Hematopoietic multipotent progenitor cell treated with erythropoietin and hydrocortisone succinate and interleukin-3 and kit ligand, for 4 days (in vitro differentiated cells): ENCODE measurements around the gene FUT8.
"Not testable (repeated sequence)": the region's sequence is repeated elsewhere in the genome, so short reads cannot be mapped to it uniquely, and the experiment has no call there.

Experiments
- DNase-seq: peaks from one replicate; pipeline ENCODE4 v3.0.0-alpha.2; 2015

The FUT8 gene

DNA sequence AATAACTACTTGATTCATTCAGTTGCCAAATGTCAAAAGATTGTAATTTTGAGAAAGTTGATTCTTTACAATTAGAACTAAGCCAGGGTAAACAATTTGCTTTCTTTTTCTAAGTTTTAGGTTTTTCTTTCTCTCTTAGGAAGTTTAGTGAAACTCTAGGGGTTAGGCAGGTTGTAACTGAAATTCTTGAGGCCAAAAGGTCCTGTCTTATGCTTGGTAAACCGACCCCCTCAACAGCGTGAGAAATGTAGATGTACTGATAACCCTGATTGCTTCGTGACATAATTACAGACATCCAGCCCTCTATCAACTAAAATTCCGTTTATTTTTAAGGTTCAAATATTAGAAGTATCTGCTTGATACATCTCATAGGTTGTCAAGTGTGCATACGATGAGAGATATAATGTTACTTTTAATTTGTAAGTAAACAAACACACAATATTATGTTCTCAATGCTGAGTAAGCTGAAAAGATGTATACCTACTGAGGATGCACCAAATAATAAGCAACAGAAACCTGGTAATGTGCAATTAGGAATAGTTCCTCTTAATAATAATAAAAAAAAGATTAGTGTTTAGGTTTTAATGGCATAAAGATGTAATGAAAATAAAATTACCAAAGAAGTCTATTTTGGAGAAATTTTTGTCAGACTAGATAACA is 7.2 kb downstream of the FUT8 start:
- DNase-seq = no peak

DNA sequence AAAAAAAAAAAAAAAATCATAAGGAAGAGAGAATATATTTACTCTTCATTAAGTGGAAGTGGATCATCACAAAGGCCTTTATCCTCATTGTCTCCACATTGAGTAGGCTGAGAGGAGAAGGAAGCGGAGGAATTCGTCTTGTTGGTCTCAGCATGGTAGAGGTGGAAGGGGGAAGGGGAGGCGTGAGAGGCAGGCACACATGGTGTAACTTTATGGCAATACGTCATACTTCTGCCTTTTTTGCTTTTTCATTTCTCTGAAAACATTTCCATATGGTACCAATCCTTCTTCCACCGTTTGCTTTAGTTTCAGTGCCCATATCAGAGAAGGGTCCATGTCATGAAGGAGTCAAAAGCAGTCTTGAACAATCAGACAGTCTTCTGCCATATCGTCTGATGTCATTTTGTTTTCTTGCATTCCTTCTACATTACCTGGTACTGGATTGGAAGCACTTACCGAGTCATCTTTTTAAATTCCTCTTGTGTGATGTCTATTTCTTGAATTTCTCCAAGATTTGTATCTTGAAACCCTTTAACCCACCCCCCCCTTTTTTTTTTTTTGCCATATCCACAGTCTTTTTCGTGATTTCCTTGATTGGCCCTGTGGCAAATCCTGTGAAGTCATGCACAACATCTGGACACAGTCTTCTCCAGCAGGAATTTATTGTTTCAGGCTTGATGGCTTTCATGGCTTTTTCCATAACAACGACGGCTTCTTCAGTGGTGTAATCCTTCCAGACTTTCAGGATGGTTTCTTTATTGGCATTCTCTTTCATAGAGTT is 8.9 kb downstream of the FUT8 start:
- DNase-seq = no peak

DNA sequence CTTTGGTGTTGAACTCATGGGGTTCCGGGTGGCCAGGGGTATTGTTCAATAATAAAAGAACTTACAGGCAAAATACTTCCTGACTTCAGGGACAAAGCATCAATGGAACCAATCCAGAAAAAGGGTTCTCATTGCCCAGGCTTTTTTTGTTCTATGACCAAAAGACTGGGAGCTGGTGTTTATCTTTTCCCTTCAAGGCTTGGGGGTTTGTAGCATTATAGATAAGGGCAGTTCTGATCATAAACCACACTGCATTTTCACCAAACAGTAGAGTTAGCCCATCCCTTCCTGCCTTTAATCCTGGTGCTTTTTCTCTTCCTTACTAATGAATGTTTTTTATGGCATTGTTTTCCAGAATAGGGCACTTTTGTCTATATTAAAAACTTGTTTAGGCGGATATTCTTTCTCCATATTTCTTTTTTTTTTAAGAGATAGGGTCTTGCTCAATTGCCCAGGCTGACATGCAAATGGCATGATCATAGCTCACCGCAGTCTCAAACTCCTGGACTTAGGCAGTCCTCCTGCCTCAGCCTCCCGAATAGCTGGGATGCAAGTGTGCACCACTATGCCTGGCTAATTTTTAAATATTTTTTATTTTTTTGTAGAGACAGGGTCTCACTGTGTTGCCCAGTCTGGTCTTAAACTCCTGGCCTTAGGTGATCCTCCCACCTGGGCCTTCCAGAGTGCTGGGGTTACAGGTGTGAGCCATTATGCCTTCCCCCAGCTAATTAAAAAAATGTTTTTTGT is 9.7 kb downstream of the FUT8 start:
- peak; percentile 92 for DNase-seq

DNA sequence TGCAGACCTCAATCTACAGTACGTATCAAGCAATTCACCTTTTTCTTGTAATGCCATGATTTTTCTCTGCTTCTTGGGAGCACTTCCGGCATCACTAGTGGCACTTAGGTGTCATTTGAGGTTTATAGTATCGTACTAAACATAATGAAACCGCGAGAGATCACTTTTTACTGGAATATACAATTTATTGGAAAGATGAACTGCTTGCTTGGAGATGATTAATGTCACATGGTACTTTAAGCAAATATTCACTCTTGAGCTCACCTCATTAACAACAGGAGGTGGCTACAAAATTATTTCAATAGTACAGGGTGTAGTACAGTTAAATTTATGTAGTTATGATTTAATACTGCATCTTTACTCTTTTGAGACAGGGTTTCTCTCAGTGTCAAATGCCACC is 11.5 kb downstream of the FUT8 start:
- no peak for DNase-seq

DNA sequence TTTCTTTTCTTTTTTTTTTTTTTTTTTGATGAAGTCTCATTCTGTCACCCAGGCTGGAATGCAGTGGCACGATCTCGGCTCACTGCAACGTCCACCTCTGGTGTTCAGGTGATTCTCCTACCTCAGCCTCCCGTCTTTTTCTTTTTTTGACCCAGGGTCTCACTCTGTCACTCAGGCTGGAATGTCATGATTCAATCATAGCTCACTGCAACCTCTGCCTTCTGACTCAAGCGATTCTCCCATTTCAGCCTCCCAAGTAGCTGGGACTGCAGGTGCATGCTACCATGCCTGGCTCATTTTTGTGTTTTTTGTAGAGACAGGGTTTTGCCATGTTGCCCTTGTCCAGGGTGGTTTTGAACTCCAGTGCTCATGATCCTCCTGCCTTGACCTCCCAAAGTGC is 12.0 kb downstream of the FUT8 start:
- DNase-seq = no peak

DNA sequence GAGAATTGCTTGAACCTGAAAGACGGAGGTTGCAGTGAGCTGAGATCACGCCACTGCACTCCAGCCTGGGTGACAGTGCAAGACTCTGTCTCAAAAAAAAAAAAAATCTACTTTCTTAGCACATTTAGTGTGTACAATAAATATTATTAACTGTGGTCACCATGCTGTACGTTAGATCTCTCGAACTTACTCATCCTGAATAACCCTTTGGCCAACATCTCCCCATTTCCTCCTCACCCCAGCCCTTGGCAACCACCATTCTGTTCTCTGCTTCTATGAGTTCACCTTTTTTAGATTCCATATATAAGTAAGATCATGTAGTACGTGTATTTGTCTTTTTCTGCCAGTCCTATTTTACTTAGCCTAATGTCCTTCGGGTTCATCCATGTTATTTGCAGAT is 13.4 kb downstream of the FUT8 start:
- DNase-seq = no peak

DNA sequence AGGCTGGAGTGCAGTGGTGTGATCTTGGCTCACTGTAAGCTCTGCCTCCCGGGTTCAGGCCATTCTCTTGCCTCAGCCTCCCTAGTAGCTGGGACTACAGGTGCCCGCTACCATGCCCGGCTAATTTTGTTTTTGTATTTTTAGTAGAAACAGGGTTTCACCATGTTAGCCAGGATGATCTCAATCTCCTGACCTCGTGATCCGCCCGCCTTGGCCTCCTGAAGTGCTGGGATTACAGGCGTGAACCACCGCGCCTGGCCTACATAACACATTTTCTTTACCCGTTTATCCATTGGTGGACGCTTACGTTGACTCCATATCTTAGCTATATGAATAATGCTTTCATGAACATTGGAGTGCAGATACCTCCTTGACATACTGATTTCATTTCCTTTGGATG is 14.4 kb downstream of the FUT8 start:
- DNase-seq = not testable (repeated sequence)

DNA sequence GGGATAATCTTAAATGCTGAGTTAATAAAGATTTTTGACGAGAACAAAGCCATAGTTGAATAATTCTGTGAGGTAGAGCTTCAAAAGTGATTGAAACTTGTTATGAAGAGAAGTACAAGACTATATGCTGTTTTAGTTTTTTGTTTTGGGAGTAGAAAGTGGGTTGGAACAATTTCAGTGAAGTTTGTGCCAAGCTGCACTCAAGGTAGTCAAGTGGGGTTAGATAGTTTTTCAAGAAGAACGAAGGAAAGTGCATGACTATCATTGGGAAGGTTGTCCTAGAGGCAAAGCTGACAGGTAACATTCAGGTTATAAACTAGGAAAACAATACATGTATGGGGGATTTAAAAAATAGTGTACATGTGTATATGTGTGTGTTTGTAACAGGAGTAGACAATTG is 16.2 kb downstream of the FUT8 start:
- DNase-seq = no peak

DNA sequence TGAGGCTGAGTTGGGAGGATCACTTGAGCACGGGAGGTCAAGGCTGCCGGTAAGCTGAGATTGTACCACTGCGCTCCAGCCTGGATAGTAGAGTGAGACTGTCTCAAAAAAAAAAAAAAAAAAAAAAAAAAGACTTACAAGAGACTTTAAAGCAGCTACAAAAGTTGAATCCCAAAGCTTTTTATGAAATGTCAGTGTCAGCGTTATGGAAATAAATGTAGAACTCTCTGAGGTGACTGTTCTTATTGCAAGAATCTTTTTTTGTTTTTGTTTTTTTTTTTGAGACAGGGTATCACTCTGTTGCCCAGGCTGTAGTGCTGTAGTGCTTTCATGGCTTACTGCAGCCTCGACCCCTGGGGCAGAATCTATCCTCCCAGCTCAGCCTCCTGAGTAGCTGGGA is 17.2 kb downstream of the FUT8 start:
- DNase-seq = no peak

DNA sequence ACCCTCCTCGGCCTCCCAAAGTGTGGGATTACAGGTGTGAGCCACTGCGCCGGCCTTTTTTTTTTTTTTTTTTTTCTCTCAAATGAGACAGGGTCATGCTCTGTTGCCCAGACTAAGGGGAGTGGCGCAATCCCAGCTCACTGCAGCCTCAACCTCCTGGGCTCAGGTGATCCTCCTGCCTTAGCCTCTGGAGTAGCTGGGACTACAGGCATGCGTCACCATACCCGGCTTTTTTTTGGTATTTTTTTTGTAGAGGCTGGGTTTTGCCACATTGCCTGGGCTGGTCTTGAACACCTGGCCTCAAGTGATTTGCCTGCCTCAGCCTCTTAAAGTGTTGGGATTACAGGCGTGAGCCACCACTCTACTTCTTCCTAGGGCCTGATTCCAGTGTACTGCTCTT is 18.7 kb downstream of the FUT8 start:
- DNase-seq = no peak

DNA sequence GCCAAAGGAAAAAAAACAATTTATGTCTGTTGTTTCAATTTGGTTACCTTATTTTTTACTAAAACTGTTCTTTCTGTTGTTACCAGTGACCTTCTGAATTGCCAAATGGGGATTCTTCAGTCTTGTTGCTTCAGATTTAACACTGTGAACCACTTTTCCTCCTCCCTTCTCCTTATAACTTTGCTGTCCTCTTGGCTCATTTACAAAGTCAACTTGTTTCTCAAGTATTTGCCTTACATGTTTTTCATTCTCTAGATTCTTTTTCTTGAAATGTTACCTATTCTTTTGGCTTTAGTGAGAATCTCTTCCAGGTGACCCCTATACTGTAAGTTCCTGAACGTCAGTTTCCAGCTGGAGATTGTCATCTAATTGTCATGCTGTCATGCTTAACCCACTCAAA is 19.4 kb downstream of the FUT8 start:
- DNase-seq = no peak

DNA sequence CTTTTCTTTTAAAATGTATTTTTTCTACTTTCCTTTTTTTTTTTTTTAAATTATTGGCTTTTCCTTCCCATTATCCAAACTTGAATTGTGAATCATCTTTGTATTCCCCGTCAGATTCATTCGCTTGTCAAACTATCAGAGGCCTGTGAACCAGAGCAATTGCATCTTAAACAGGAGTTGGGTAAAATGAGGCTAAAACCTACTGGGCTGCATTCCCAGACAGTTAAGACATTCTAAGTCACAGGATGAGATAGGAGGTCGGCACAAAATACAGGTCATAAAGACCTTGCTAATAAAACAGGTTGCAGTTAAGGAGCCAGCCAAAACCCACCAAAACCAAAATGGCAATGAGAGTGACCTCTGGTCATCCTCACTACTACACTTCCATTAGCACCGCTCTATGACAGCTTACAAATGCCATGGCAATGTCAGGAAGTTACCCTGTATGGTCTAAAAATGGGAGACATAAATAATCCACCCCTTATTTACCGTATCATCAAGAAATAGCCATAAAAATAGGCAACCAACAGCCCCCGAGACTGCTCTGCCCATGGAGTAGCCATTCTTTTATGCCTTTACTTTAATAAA is 19.9 kb downstream of the FUT8 start:
- no peak for DNase-seq

DNA sequence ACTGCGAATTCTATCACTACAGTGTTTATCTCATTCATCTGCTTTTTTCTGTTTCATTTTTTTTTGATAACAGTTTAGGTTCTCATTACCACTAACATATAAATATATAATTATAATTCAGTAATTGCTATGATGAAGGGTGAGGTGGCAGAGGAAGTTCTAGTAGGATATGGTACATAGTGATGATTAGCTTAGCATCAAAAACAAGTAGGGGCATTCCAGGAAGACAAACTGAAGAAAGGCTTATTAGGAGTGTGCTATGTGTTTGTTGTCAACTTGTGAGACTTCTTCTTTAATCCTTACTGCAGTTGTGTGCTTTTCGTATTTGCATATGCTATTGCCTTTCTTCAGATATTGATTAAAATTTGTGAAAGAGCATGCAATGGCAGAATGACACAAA is 20.6 kb downstream of the FUT8 start:
- no peak for DNase-seq

DNA sequence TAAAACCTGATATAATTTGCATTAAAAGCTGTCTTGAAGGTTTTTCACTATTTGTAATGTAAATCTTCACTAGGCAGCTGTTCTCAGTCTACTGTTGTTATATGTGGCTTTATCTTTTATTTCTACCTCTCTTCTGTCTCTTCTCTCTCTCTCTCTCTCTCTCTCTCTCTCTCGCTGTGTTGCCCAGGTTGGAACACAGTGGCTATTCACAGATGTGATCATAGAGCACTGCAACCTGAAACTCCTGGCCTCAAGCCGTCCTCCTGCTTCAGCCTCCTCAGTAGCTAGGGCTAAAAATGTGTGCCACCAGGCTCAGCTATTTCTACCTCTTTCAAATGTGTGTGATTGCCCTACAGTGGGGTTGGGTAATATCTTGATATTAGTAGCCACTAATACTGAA is 21.1 kb downstream of the FUT8 start:
- no peak for DNase-seq

DNA sequence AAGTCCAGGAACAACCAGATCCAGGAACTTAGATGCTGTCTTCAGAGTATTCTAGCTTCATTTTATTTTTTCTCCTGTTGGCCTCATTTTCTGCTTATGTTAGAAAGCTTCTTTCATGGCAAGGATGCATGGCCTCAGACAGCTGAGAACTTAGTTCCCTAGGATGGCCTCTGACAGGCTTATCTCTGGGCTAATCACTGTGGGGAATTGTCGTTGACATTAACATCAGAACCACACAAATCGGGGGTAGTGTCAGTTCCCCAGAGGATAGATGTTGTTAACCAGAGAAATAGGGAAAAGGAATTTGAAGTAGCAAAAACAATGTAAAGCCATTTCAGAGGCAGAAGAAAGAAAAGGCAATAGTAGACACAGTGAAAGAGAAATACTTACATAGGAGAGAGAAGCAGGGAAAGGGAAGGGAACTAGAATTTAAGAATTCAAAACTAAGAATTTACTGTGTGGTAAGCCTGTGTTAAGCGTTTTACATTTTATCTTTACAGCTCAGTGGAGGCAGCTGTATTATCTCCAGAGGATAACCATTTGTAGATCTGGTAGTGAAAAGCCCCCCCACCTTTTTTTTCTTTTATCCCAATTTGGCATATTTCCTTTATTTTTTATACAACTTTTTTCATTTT is 21.8 kb downstream of the FUT8 start:
- peak; percentile 62 for DNase-seq

DNA sequence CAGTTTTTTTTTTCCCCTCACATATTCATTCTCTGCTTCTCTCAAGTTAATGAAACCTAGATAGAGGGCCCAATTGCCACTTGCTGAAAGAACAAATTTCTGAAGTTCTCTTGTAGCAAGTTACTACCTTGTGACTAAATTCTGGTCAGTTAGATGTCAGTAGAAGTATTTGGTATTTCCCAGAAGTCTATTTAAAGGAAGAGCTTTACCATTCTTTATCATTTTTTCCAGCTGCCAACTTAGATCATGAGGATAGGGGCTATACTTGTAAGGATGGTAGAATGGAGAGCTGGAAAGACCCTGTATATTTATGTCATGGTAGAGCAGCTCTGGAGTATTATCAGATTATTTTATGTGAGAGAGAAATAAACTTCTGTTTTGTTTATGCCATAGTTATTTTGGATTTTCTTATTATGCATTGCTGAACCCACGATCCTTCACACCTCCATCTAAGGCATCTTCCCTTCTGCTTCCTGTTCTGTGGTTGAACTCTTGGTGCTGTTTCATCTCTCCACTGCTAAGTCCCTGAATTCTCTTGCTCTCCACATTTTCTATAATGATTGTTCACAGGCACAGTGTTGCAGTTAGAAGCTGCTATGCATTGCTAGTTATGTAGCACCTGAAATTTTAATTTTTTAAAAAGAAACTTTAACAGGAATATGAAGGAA is 25.9 kb downstream of the FUT8 start:
- peak; percentile 83 for DNase-seq

DNA sequence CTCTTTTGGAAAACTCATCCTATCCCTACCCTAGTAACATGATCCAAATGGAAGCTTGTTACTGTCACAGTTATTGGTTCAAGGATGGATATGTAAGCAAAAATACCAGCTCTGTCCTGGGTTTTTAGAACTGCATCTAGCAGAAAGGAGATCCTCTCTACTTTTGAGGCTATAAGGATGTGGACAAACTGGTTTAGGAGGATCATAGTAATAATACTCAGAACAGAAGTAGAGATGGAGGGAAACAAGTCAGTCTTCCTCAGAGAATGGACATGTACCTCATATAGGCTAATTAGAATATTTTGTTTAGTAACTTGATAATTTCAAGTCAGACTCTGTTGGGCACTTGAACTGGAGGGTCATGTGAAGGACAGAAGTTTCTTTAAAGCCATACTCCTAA is 26.6 kb downstream of the FUT8 start:
- DNase-seq = no peak

DNA sequence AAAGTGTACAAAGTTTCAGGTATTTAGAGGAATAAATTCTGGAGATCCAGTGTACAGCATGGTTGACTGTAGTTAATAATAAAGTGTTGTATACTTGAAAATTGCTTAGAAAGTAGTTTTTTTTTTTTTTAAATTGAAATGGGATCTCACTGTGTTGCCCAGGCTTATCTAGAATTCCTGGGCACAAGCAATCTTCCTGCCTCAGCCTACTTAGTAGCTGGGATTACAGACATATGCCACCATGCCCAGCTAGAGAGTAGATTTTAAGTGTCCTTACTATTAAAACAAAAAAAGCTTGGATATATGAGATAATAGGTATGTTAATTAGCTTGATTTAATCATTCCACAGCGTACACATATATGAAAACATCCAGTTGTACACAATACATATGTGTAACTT is 27.7 kb downstream of the FUT8 start:
- no peak for DNase-seq

DNA sequence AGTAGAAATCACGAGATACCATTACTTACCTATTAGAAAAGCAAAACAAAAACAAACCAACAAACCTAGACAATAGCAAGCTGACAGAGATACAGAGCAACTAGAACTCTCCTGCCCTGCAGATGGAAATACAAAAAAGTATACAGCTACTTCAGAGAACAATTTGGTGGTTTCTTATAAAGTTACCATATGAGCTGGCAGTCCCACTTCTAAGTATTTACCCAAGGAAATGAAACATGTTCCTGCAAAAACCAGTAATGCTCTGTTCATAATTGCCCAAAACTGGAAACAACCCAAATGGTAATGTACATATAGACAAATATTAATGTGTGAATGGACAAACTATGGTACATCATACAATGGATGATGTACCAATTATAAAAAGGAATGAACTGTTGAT is 31.7 kb downstream of the FUT8 start:
- no peak for DNase-seq

DNA sequence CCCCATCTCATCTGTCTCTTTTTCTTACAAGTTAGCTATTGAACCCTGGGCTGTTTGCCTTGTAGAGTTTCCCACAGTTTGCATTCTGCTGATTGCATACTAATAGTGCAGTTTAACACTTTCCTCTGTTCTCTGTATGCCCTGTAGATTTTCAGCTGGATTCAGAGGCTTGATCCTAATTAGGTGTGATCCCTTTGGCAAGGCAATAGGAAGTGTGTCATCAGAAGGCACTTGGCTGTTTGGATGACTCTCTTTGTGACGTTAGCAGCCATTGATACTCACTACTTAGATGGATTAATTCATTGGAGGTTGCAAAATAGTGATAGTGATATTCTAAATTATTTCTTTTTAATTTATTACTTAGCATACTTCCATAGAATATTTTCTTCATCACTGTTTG is 33.6 kb downstream of the FUT8 start:
- DNase-seq = no peak

DNA sequence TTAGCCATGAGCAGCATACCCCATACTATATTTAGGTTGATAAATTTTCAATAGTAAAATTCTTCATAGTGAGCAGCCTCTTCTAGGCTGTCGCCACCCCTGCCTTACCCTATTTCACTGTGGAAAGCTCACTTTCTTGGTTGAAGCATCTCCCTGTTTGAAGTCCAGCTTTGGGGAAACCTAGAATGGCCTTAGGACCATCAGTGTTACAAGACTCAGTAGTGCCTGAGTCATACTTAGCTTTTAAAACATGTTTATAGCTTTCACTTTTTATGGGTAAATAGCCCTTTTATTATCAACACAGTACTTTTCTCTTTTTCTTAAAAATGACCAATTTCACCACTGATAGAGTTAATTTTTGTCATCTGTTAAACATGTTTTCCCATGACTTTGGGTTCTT is 37.1 kb downstream of the FUT8 start:
- DNase-seq = no peak

DNA sequence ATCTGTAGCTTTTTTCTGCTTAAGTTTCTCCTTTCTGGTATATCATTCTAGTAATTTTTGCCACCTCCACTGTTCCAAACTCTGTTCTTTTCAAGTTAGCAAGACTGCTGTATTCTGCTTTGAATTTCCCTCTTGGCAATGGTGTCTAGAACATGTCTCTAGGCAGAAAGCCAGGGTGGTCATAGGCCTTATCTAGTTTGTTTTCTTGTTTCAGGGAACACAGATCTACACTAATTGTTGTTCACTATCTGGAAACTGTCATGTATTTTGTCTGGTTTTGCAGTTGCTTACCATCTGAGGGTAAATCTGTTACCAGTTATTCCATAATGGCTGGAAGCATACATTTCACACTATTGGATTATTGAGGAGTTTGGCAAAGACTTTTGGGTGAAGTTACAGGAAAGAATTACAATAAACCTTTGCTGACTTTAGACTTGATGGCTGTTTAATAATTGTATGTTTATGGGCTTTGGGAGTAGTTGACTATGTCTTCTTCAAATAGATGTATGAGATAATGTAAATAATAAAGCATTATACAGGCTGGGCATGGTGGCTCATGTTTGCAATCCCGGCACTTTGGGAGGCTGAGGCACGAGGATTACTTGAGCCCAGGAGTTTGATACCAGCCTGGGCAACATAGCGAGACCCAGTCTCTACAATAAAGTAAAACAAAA is 41.4 kb downstream of the FUT8 start:
- peak; percentile 64 for DNase-seq
